ENCODE data around the gene PPCDC. TPM values are rescaled to one million over a fixed set of nuclear protein-coding genes. Genes with fewer than 3 reads are reported as not detected.

The PPCDC gene
- total RNA-seq, 1 donor from 2014 or later, result 17.2 TPM

DNA sequence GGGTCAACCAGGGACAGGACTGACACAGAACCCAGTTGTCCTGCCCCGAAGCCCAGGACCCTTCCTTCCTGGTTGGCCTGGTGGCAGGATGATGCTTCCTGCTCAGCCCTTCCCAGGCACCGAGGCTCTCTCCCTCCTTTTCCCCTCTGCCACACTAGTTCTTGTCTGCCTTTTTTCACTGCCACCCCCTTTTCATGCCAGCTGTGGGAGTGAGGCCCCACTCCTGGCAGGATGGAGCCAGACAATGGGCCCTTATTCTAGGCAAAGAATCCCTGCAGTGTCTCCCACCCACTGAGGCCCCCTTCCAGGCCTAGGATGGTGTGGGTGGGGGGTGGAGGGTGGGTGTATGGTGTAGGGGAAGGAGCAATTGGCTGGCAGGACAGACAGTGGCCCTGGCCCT, 29.2 kb upstream of the PPCDC start:
- peaks cover 6% of the 10 kb centered on the region for H3K36me3 Mint-ChIP-seq
- TF ChIP-seq, protein P1, sequence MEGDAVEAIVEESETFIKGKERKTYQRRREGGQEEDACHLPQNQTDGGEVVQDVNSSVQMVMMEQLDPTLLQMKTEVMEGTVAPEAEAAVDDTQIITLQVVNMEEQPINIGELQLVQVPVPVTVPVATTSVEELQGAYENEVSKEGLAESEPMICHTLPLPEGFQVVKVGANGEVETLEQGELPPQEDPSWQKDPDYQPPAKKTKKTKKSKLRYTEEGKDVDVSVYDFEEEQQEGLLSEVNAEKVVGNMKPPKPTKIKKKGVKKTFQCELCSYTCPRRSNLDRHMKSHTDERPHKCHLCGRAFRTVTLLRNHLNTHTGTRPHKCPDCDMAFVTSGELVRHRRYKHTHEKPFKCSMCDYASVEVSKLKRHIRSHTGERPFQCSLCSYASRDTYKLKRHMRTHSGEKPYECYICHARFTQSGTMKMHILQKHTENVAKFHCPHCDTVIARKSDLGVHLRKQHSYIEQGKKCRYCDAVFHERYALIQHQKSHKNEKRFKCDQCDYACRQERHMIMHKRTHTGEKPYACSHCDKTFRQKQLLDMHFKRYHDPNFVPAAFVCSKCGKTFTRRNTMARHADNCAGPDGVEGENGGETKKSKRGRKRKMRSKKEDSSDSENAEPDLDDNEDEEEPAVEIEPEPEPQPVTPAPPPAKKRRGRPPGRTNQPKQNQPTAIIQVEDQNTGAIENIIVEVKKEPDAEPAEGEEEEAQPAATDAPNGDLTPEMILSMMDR (IDR thresholded peaks at IDR 0.05; ENCODE audit: unreplicated experiment), result no peak
- H3K4me3 Mint-ChIP-seq, result no peak overlapping the region
- no peak overlapping the region for H3K27ac Mint-ChIP-seq
- H3K27me3 Mint-ChIP-seq (ENCODE audit: low read depth), result peaks cover 43% of the 10 kb centered on the region
- H3K9me3 Mint-ChIP-seq, result peaks cover 7% of the 10 kb centered on the region
- peaks cover 9% of the 10 kb centered on the region for H3K4me1 Mint-ChIP-seq
- DNase-seq (ENCODE audit: low spot score in 2 of 2, unreplicated experiment in 2 of 2), result no peak

DNA sequence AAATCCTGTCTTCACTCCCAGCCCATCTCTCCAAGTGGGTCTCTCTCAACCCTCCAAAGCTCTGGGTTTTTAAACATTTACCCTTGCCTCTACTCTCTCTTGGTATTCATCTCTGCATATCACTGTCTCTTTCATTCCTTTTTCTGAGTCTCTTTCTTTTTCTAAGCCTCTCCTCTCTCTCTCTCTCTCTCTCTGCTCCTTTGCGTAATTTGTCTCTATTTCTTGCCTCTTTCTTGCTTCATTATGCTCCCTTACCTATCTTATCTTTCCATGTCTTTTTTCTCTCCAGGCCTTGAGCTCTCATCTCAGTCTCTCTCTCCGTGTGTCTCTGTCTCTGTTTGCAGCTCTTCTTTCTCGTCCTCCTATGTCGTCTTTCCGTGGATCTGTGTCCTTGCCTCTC, 28.7 kb upstream of the PPCDC start:
- TF ChIP-seq, protein P1 (IDR thresholded peaks at IDR 0.05; ENCODE audit: unreplicated experiment), result no peak
- H3K4me3 Mint-ChIP-seq, result peak overlapping the region; percentile 75
- H3K36me3 Mint-ChIP-seq, result peaks cover 7% of the 10 kb centered on the region
- no peak overlapping the region for H3K27ac Mint-ChIP-seq
- no peak for DNase-seq (ENCODE audit: low spot score in 2 of 2, unreplicated experiment in 2 of 2)
- peaks cover 9% of the 10 kb centered on the region for H3K4me1 Mint-ChIP-seq
- H3K27me3 Mint-ChIP-seq (ENCODE audit: low read depth), result peaks cover 39% of the 10 kb centered on the region
- H3K9me3 Mint-ChIP-seq, result peaks cover 7% of the 10 kb centered on the region

DNA sequence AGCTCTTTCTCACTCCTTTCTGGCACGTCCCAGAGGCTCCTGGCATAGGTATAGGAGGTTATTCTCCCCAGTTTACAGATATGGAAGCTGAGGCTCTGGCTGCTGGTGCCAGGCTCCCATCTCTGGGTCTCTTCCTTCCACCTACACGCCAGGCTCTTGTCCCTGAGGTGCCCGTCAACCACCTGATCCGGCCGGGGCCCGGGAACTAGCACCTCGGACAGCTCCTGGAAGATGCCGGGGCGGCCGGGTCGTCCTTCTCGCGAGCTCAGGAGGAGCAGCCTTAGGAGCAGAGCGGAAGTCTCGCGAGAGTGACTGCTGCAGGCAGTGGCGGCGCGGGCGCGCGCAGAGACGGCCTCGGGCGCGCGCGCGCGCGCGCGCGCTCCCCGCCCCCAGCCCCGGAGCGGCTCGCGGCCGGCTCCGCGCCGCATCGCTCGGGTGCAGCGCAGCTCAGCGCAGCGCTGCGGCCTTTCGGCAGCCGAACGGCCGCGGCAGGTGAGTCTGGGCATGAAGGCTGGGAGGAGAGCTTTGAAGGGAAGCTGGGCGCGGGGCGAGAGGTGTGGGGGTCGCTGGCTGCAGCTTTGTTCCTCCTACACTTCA, 28.1 kb upstream of the PPCDC start, which contains the start of gene SCAMP5:
SCAMP5 (plus strand) TSS at position 382 of the 597 bp plus-strand sequence. CDS start 16,277 bp downstream, outside the sequence.
- Mint-ChIP-seq H3K4me3 (peak within 1 kb of the TSS; percentile 75), H3K27ac (no peak within 1 kb of the TSS), H3K27me3 (ENCODE audit: low read depth) (peaks cover 37% of the 10 kb centered on the region), H3K36me3 (peaks cover 8% of the 10 kb centered on the region), H3K9me3 (peaks cover 7% of the 10 kb centered on the region), H3K4me1 (peaks cover 9% of the 10 kb centered on the region)
- DNase-seq (ENCODE audit: low spot score in 2 of 2, unreplicated experiment in 2 of 2), result peak; percentile 97
- TF ChIP-seq, protein P1 (IDR thresholded peaks at IDR 0.05; ENCODE audit: unreplicated experiment), result no peak

DNA sequence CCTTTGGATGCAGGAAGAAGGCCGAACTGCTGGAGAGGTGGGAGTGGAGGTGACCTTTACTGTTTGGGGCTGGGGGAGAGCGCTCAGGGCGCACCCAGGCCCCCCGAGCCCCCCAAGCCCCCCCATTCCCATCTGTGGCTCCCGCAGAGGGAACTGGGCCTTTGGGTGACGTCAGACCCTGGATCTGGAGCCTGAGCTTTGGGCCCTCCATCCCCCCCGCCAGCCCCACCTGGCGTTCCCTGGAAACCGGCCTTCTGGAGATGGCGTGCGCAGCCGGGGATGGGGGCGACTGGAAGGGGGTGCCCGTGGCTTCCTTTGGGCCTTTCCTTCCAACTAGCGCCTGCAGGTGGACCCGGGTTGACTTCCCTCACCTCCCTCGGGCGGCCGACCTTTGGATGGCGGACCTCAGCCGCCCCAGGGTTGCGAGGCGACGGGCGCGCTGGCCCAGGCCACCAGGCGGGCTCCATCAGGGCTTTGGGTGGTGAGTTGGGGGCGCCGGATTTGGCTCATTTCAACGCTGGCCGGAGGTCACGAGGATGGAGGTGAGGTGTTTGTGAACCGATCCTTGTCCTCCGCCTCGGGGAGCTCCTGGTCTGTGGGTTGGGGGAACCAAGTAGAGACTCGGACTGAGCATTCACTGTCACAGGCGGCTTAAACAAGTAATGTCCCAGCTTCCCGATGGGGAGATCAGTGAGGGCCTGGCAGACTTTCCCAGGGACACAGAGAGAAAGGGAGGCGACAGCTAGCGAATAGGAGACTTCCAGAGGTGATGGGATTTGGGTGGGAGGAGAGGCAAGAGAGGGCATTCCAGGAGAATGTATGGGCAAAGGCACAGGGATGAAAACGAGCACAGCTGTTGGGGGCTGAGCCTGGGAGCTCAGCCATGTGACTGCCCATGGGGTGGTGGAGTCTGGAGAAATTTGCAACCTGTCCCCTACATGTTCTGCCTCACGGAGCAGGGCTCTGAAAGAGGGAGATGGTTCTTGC, 27.3 kb upstream of the PPCDC start:
- peaks cover 8% of the 10 kb centered on the region for H3K36me3 Mint-ChIP-seq
- peaks cover 7% of the 10 kb centered on the region for H3K9me3 Mint-ChIP-seq
- peaks cover 9% of the 10 kb centered on the region for H3K4me1 Mint-ChIP-seq
- peaks cover 31% of the 10 kb centered on the region for H3K27me3 Mint-ChIP-seq (ENCODE audit: low read depth)
- peak in 1 of 2 experiments; percentile 44 for DNase-seq (ENCODE audit: low spot score in 2 of 2, unreplicated experiment in 2 of 2)
- no peak overlapping the region for H3K27ac Mint-ChIP-seq
- H3K4me3 Mint-ChIP-seq, result peak overlapping the region; percentile 75
- TF ChIP-seq, protein P1 (IDR thresholded peaks at IDR 0.05; ENCODE audit: unreplicated experiment), result no peak

DNA sequence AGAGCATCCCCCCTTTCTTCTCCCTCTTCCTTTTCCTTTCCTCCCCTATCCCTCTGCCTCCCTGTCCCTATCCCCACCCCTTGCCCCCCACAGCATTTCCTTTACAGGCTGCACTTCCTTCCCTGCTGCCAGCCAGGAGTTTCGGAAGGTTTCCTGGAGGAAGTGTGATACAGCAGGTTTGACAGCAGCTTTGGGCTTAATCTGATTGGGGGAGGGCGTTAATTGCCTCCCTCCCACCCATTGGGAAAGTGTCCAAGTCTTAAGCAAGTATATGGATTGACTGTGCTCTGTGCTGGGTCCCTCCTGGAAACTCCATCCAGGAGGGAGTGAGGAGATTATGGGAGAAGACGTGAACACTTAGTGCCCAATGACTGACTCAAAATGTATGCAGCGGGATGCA, 26.2 kb upstream of the PPCDC start:
- Mint-ChIP-seq H3K36me3 (peaks cover 8% of the 10 kb centered on the region), H3K9me3 (peaks cover 7% of the 10 kb centered on the region), H3K27ac (no peak overlapping the region), H3K4me1 (peaks cover 9% of the 10 kb centered on the region), H3K27me3 (ENCODE audit: low read depth) (peaks cover 23% of the 10 kb centered on the region), H3K4me3 (no peak overlapping the region)
- TF ChIP-seq, protein P1 (IDR thresholded peaks at IDR 0.05; ENCODE audit: unreplicated experiment), result no peak
- DNase-seq (ENCODE audit: low spot score in 2 of 2, unreplicated experiment in 2 of 2), result no peak
